NOMO-1 (cell line): ENCODE measurements around the gene PDE4B.

Experiments used
- DNase-seq, 2 experiments: peaks; one replicate each; lab custom pipeline; 2025; ENCODE audit not compliant: unreplicated experiment in 2 of 2; lab: John Stamatoyannopoulos, UW

The PDE4B gene

DNA sequence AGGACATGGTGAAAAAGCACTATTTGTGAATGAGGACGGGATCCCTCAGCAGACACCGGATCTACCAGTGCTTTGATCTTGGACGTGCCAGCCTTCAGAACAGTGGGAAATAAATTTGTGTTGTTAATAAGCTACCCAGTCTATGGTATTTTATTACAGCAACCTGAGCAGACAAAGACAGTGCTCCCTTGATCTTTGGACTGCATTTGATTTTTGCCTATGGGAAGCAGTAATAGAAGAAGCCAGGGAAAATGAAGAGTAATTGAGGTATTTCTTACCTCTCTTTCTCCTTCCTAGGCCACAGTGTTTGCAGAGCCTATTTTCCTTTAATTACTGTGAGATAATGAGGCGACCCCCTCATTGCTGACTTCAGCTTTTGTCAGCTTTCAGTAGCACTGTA, 87.9 kb downstream of the PDE4B start:
- no peak for DNase-seq

DNA sequence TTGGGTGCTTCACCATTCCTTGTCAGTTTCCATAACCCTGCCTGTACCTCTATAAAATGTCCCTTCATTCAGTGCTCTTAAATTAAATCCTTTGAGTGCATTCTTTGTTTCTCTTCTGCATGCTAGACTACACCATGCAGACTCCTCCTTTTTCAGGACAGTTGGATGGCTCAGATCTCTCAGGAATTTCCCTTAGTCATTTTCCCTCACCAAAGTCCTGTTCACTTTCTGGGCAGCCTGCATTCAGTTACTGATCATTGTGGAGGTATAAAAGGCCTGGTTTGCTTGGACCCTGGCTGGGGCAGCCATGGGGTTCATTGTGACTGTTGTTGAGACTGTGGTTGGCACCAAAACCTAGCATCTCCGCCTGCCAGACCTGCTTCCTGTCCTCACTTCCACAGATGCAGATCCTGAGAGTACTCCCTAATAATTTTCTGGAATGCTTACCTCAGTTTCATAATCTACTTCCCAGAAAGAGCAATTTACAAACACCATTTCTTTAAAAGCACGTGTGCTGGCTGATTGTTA, 88.4 kb downstream of the PDE4B start:
- DNase-seq: no peak

DNA sequence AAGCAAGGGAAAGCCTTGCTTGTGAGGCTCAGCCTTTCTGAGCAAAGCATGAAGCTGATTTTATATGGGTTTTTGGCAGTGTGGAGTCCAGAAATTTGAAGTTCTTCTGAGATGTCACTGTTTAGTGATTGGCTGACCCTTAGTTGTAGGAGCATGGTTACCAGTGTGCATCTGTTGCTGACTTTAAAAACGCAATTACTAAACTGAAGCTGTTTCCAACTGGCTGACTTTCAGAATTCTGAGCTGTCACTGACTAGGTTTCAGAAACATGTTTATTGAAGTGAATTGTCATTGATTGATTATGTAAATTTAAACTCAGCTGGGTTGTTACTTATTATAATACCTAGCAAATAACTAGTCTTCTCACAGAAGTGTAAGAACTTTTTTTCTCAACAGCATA, 89.4 kb downstream of the PDE4B start:
- no peak for DNase-seq

DNA sequence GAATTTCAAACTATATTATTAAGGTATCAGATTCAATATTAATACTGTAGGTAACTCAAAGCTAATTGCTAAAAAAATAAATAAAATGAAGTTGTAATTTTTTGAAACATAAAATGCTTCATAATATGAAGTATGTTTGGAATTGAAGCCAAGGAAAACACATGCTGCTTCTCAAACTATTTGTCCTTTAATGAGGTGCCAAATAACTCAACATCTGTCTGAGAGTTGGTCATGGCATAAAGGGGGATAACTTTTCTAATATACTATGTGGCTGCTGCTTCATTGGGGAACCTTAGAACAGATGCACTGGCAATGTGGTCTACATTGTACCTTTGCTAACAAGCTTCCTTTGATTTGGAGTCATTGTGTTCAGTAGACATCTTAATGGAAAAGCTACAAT, 96.7 kb downstream of the PDE4B start:
- no peak for DNase-seq

DNA sequence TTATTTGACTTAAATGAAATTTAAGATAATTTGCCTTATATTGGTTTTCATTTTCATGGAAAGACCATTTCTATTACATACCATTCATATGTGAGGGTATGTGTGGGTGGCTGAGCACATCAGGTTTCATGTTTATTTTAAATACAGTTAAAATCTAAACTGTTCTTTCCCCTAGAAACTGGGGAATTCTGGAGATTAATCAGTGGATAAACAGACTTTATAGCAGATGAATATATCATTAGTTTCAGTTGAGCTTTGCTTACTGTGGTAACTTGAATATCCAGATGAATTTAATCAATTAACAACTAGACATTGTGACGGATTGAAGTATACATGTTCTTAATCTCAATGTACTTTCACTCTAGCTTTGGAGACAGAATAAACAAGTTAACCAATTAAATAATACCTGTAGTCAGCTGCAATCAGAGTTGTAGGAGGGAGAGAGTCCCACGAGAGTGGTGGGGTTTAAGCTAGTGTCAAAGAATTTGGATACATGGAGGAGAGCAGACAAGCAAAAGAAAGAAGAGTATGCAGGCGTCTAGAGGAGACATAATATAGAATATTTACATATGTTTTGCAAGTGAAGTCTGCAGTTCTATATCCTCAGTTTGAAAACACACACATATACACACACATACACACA, 97.6 kb downstream of the PDE4B start:
- no peak for DNase-seq

DNA sequence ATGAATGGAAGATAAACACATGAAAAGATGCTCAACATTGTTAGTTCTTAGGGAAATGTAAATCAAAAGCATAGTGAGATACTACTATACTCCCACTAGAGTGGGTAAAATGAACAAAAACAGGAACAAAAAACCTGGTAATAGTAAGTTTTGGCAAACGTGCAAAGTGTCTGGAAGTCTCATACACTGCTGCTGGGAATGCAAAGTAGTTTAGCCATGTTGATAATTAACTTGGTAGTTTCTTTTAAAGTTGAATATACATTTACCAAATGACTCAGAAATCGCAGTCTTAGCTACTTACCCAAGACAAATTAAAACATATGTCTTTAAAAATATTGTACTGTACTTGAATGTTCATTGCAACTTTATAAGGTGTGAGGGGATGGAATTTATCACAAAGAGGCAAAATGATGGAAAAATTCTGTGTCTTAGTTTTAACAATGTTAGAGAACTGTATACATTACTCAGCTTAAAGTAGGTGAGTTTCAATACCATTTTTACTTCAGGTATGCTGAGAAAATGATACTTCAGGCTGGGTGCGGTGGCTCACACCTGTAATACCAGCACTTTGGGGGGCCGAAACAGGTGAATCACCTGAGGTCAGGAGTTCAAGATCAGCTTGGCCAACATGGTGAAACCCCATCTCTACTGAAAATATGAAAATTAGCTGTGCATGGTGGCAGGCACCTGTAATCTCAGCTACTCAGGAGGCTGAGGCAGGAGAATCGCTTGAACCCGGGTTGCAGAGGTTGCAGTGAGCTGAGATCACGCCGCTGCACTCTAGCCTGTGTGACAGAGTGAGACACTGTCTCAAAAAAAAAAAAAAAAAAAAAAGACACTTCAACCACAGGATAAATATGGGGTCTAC, 102.3 kb downstream of the PDE4B start:
- no peak for DNase-seq

DNA sequence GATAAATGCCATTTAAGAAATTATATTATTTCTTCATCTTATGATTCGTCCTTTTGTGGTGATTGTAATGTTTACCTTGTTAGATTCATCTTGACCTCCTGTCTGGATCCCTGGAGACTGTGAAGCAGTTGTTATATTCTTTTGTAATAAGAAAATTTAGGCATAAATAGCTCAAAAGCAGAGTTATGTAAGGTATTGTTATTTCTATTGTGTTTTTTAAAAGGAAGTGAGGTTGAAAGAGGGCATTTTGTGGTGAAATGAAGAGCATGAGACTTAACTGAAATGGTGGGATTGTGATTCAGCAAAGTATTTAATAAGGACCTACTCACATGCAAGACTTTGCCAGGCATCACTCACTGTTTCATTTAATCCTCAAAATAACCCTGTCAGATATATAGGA, 104.0 kb downstream of the PDE4B start:
- no peak for DNase-seq

DNA sequence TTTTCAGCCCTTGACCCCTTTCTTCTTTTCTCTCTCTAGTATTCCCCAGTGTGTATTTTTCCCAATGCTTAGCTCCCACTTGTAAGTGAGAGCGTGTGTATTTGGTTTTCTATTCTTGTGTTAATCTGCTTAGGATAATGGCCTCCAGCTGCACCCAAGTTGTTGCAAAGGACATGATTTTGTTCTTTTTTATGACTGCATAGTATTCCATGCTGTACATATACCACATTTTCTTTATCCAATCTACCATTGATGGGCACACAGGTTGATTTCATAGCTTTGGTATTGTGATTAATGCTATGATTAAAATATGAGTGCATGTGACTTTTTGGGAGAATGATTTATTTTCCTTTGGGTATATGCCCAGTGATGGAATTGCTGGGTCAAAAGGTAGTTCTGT, 104.8 kb downstream of the PDE4B start:
- no peak for DNase-seq

DNA sequence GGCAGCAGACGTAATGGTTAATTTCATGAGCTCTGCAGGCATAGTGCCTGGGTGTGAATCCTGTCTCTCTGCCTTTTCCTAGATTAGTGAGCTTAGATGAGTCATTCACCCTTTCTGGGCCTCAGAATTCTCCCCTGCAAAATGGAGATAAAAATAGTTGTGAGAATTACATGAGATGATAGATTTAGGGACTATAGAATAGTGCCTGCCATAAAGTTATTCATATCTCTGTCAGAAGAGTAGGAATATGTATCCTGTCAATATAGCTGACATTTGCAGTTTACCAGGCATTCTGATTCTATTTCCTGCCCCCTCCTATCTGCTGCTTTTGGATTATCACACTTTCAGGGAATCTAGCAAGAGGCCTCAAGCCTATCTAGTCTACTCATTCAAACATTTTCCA, 112.0 kb downstream of the PDE4B start:
- DNase-seq: no peak

DNA sequence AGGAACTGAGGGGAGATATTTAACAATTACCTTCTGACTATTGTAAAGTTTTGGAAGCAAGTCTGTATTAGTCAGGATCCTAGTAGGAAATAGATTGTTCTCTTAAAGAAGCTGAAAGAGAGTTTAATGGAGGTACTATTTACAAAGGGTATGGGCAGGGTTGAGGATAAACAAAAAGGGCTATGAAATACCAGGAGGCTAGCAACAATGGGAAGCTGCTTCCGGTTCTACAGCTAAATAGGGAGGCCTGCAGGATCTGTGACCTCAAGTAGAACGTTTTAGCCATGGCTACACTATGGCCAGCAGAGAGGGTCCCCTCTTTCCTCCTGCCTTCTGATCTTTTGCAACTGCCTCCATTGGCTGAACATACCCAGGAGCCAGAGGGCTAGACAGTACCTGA, 117.7 kb downstream of the PDE4B start:
- DNase-seq: no peak

DNA sequence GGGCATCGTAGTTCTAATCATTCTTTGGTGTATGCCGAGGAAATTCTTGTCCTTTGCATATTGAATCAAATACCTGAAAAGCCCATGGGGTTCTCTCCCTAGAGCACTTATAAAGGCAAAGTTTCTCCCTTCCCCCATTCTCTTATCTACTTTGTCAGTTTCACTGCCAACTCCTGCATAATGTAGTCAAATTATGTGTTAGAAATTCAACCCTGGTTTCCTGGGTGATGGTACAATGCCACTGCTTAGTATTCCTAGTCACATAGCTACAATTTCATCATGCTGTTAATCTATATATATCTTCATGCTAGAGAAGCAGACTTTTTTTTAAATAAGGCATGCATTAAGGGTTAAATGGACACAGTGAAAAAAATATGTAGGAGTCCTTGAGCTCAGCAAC, 119.0 kb downstream of the PDE4B start:
- DNase-seq: no peak

DNA sequence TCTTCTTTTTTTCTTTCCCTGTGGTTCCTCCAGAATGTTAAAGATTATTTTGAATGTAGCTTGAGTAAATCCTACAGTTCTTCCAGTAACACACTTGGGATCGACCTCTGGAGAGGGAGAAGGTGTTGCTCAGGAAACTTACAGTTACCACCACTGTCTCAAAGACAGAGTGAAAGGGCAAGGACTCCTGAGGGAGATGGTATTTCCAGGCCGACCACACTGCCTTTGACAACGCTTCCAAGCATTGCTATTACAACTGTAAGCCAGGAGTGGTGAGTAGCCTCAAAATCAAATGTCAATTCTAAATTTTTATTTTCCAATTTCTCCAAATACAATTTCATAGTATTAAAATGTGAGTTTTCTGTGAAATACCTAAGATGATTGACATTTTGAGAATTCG, 125.9 kb downstream of the PDE4B start:
- DNase-seq: no peak

DNA sequence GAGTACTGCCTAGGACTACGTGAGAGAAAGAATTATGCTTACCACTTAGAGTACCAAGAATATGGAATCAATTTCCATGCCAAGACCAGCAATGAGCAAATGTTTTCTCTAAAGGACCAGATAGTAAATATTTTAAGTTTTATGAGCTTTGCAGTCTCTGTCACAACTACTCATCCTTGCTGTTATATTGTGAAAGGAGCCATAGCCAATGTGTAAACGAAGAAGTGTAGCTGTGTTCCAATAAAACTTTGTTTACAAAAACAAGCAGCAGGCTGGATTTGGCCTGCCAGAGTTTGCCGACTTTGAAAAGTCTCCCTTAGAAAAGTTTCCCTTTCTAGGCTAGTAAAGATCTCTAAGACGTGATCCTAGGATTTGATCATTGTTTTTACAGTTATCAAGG, 128.8 kb downstream of the PDE4B start:
- no peak for DNase-seq

DNA sequence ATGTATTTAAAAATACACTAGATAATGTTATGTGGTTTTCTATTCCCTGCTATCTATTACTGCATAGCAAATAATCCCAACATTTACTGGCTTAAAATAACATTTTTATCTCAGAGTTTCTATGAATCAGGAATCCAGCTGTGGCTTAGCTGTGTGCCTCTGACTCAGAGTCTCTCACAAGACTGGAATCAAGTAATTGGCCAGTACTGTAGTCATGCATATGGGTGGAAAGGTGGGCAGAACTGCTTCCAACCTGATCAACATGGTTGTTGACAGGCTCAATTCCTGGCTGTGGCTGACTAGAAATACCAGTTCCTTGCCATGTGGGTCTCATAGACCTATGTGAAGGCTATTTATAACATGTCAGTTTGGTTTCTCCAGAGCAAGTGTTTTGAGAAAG, 131.8 kb downstream of the PDE4B start:
- no peak for DNase-seq

DNA sequence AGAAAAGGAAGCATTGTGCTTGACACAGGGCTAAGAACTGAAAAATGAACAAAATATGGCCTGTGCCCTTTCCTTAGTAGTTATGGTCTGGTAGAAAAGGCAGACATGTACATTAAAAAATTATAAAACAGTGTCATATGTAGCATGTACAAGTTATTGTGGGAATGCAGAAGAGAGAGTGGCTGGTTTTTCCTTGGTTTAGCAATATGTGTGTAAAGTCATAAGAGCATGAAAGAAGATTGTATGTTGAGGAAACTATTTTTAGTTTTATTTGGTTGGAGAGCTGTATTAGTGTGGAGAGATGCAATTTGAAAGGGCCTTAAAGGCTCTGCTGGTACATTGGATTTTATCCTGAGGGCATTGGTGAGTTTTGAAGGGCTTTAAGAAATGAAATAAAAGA, 145.8 kb downstream of the PDE4B start:
- no peak for DNase-seq

DNA sequence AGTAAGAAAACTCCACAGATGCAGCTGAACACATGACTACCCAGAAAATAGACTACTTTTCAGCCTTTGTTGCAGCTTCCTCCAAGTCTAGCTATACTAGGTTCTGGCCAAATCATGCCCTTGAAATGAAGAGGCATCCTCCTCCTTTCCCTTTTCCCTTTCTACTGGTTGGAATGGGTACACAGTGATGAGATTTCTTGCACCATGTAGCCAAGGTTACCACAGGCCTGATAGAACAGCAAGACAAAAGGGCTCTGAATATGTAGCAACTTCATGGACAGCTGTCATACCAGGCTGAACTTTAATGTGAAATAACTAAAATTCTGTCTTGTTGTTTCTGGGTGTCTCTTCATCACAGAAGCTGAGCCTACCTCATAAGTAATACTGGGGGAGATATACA, 146.5 kb downstream of the PDE4B start:
- DNase-seq: no peak

DNA sequence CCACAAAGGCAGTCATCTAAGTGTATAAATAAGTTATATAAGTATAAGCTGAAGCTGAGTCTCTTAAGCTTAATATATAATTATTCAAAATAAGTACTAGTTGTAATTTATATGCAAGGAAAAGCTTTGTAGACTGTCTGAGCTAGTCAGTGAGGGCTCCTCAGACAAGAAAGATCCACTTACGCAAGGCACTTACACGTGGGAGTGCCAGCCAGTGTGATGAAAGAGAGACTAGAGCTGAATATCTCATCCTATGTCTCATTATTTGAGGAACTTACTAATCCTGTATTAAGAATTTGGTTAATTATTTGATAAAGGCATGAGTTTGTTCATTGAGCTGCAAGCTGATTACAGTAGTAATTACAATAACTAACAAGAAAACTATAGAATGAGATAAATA, 146.9 kb downstream of the PDE4B start:
- peak; percentile 14 to 49 for DNase-seq

DNA sequence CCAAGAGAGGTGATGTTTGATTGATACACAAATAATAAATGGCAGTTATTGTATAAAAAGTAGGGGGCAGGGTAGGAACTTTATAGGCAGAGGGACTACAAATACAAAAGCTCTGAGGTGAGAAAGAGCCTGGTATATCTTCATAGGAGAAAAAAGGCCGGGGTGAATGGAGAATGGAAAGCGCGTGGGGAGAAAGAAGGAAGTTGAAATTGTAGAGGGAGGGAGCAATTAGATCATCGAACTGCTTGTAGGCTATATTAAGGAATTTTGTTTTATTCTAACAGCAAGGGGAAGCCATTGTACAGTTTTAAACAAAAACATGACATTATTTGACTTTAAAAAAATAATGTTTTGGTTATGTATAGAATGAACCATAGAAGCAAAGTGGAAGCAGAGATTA, 147.4 kb downstream of the PDE4B start:
- DNase-seq: no peak

DNA sequence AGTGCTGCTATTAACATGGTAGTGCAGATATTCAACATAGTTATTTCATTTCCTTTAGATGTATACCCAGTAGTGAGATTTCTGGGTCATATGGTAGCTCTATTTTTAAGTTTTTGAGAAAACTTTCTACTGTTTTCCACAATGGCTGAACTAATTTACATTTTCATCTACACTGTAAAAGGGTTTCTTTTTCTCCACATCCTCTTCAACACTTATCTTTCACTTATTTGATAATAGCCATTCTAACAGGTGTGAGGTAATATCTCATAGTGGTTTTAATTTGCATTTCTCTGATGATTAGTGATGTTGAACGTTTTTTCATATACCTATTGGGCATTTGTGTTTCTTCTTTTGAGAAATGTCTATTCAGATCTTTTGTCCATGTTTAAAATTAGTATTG, 149.8 kb downstream of the PDE4B start:
- no peak for DNase-seq

DNA sequence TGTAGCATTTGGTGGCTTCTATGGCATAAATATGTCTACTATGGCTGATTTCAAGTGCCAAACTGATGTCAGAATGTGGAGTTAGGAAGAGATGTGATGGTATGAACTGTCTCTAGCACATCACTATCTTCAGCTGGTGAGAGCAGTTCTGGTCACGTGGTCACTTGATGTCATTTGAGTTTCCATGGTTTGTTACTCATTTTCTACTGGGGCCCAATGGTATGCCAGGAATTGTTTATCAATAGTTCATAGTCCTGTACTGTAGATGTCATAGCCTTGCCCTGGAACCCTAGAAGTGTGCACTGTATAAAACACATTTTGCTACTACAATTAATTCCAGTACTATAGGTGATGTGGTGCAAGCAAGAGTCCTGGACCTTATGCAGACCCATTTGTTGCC, 153.7 kb downstream of the PDE4B start:
- DNase-seq: no peak

DNA sequence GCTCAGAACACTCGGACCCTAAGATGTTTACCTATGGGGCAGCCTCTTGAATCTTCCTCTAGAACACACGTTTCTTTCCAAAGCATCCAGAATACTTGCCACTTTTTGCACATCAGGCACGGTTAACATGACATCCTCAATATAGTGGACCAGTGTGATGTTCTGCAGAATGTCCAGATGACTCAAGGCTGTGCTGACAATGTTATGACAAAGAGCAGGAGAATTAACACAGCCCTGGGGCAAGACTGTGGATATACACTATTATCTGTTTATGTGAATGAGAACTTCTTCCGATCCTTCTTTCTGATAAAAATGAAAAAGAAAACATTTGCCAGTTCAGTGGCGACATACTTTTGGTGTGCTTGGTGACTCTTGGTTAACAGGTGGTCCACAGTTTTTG, 154.3 kb downstream of the PDE4B start:
- no peak for DNase-seq

DNA sequence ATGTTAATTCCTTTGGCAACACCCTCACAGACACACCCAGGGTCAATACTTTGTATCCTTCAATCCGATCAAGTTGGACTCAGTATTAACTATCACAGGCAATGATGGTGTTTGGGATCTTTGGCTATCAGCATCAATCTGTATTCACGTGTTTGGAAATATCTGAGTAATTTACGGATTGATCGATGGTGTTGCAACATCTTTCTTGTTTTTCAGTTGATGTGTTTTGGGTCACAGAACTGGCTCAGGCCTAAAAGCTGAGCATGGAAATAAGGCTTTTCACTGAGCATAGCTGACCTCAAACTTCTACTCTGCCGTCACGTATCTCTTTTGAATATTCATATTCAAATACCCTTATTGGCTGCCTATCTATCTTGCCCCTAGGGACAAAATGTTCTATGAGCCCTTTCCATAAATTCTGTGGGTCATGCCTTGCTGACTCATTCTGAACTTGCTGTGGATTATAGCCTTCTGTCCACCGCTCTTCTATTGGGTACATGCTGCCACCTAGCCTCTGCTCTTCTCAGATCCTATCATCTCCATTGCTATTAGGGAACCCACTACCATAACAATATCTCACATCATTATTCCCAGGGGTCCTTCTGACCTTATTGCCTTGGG, 156.0 kb downstream of the PDE4B start:
- no peak for DNase-seq
